Iris pigment epithelial cell (primary cell): ENCODE data around the gene ABCG8.

ENCODE experiments used
- DNase-seq: peaks from one replicate; pipeline ENCODE4 v3.0.0-alpha.2; 2011; ENCODE audit warnings: low read depth

ABCG8 gene

GRCh38 chr2:43925431-43925830 lies 86.7 kb downstream of the ABCG8 start:
- DNase-seq, result no peak

- DNase-seq, result no peak
These were observed 88.7 kb downstream of the ABCG8 start for GRCh38 chr2:43927442-43927841.

GRCh38 chr2:43931293-43931692 lies 92.5 kb downstream of the ABCG8 start:
- DNase-seq, result no peak
